ENCODE measurements around the gene BEGAIN.

The BEGAIN gene

GRCh38 chr14:100566119-100566518 is 21.1 kb downstream of the BEGAIN start:
- Histone ChIP-seq H3K9me3 (no peaks in the 10 kb centered on the region), H3K36me3 (no peaks in the 10 kb centered on the region), H3K27ac (no peak overlapping the region), H3K27me3 (peaks cover 88% of the 10 kb centered on the region), H3K4me3 (ENCODE audit: low read depth in 1 of 2, low read length in 1 of 2) (no peak overlapping the region), H3K4me1 (ENCODE audit: control insufficient read depth in 1 of 2, insufficient read depth in 1 of 2, low read depth in 1 of 2, low read length in 1 of 2) (peaks cover 6 to 14% of the 10 kb centered on the region in 2 experiments)
- TF ChIP-seq, protein P1, sequence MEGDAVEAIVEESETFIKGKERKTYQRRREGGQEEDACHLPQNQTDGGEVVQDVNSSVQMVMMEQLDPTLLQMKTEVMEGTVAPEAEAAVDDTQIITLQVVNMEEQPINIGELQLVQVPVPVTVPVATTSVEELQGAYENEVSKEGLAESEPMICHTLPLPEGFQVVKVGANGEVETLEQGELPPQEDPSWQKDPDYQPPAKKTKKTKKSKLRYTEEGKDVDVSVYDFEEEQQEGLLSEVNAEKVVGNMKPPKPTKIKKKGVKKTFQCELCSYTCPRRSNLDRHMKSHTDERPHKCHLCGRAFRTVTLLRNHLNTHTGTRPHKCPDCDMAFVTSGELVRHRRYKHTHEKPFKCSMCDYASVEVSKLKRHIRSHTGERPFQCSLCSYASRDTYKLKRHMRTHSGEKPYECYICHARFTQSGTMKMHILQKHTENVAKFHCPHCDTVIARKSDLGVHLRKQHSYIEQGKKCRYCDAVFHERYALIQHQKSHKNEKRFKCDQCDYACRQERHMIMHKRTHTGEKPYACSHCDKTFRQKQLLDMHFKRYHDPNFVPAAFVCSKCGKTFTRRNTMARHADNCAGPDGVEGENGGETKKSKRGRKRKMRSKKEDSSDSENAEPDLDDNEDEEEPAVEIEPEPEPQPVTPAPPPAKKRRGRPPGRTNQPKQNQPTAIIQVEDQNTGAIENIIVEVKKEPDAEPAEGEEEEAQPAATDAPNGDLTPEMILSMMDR (IDR thresholded peaks at IDR 0.05), result no peak

- Histone ChIP-seq H3K4me3 (ENCODE audit: low read depth in 1 of 2, low read length in 1 of 2) (no peak overlapping the region), H3K27me3 (peaks cover 83% of the 10 kb centered on the region), H3K4me1 (ENCODE audit: control insufficient read depth in 1 of 2, insufficient read depth in 1 of 2, low read depth in 1 of 2, low read length in 1 of 2) (peaks cover 6 to 14% of the 10 kb centered on the region in 2 experiments), H3K27ac (no peak overlapping the region), H3K36me3 (no peaks in the 10 kb centered on the region), H3K9me3 (no peaks in the 10 kb centered on the region)
- TF ChIP-seq, protein P1 (IDR thresholded peaks at IDR 0.05), result no peak
Measured at GRCh38 chr14:100565650-100566049, 21.6 kb downstream of the BEGAIN start.

- TF ChIP-seq, protein P1 (IDR thresholded peaks at IDR 0.05), result no peak
- Histone ChIP-seq H3K4me1 (ENCODE audit: control insufficient read depth in 1 of 2, insufficient read depth in 1 of 2, low read depth in 1 of 2, low read length in 1 of 2) (peaks cover 6 to 14% of the 10 kb centered on the region in 2 experiments), H3K4me3 (ENCODE audit: low read depth in 1 of 2, low read length in 1 of 2) (no peak overlapping the region)
Measured at GRCh38 chr14:100564512-100564911, 22.7 kb downstream of the BEGAIN start.

DNA sequence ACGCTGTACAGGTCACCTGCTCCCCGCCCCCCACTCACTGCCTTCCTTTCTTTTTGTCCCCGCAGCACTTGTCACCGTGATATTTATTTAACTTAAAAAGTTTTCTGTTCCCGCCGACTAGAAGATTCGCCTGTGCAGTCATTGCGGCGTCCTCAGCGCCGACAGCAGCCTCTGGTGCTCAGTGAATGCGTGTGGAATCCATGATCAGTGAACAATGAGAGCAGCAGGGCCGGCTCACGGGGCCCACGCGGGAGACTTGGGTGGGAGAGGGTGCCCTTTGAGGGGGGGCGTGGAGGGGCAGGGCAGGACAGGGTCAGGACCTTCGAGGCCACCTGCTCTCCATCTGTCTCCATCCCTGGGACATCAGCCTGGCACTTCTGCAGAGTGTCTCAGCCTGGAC is 24.5 kb downstream of the BEGAIN start:
- Histone ChIP-seq H3K27me3 (peaks cover 61% of the 10 kb centered on the region), H3K36me3 (no peaks in the 10 kb centered on the region), H3K27ac (no peak overlapping the region), H3K4me3 (ENCODE audit: low read depth in 1 of 2, low read length in 1 of 2) (no peak overlapping the region), H3K9me3 (no peaks in the 10 kb centered on the region), H3K4me1 (ENCODE audit: control insufficient read depth in 1 of 2, insufficient read depth in 1 of 2, low read depth in 1 of 2, low read length in 1 of 2) (peaks cover 0 to 4% of the 10 kb centered on the region in 2 experiments)
- TF ChIP-seq, protein P1 (IDR thresholded peaks at IDR 0.05), result no peak

More at GRCh38 chr14:100564512-100564911, 22.7 kb downstream of the BEGAIN start:
- Histone ChIP-seq H3K9me3 (no peaks in the 10 kb centered on the region), H3K27ac (no peak overlapping the region), H3K36me3 (no peaks in the 10 kb centered on the region), H3K27me3 (peaks cover 72% of the 10 kb centered on the region)

DNA sequence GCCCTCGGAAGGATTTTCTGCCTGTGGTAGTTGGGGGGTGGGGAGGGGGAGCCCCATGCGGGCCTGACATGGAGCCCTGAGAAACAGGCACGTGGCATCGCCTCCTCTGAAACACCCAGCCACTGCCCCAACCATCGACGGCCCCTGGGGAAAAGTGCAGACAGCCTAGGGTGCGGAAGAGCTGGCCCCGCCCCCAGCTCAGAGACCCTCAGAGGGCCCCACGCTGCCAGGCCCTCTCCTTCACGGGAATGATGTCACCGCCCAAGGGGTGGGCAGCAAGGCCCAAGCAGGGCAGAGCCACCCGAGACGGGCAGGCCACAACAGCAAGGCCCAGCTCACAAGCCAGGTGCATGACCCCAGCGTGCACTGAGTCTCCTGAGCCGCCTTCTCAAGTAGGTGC is 26.2 kb downstream of the BEGAIN start:
- no peak overlapping the region for H3K27ac ChIP-seq
- H3K4me3 ChIP-seq (ENCODE audit: low read depth in 1 of 2, low read length in 1 of 2), result no peak overlapping the region
- no peaks in the 10 kb centered on the region for H3K4me1 ChIP-seq (ENCODE audit: control insufficient read depth in 1 of 2, insufficient read depth in 1 of 2, low read depth in 1 of 2, low read length in 1 of 2)
- H3K9me3 ChIP-seq, result no peaks in the 10 kb centered on the region
- TF ChIP-seq, protein P1 (IDR thresholded peaks at IDR 0.05), result no peak
- peaks cover 44% of the 10 kb centered on the region for H3K27me3 ChIP-seq
- no peaks in the 10 kb centered on the region for H3K36me3 ChIP-seq

GRCh38 chr14:100560471-100560870 is 26.7 kb downstream of the BEGAIN start:
- TF ChIP-seq, protein P1 (IDR thresholded peaks at IDR 0.05), result no peak
- Histone ChIP-seq H3K27me3 (peaks cover 38% of the 10 kb centered on the region), H3K27ac (no peak overlapping the region), H3K9me3 (no peaks in the 10 kb centered on the region), H3K36me3 (no peaks in the 10 kb centered on the region), H3K4me1 (ENCODE audit: control insufficient read depth in 1 of 2, insufficient read depth in 1 of 2, low read depth in 1 of 2, low read length in 1 of 2) (no peaks in the 10 kb centered on the region), H3K4me3 (ENCODE audit: low read depth in 1 of 2, low read length in 1 of 2) (no peak overlapping the region)

Measured in neutrophil (primary cell).